Measurements from ENCODE around the gene RNU6-9.
"Not testable (repeated sequence)": the region's sequence is repeated elsewhere in the genome, so short reads cannot be mapped to it uniquely, and the experiment has no call there.

The RNU6-9 gene

DNA sequence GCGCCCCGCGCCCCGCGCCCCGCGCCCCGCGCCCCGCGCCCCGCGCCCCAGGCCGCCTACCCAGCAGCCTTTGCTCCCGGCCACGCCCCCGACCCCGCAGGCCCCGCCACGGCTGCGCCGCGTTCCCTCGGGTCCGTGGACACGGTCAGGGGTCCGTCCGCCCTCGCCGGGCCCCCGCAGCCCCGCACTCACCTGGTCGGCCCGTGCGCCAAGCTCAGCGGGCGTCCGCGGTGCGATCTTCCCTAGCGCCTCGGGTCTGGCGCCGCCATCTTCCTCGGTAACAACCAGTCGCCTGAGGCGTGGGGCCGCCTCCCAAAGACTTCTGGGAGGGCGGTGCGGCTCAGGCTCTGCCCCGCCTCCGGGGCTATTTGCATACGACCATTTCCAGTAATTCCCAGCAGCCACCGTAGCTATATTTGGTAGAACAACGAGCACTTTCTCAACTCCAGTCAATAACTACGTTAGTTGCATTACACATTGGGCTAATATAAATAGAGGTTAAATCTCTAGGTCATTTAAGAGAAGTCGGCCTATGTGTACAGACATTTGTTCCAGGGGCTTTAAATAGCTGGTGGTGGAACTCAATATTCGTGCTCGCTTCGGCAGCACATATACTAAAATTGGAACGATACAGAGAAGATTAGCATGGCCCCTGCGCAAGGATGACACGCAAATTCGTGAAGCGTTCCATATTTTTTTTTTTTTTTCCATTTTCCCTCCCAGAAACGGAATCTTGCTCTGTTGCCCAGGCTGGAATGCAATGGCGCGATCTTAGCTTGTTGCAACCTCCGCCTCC lies at the start of gene RNU6-9, which contains the start of gene MED16:
Gene RNU6-9, plus strand, starts transcription at position 591 of the 796 bp plus-strand sequence.
Gene MED16, minus strand, starts transcription at position 294 of the 796 bp plus-strand sequence. CDS start 2,056 bp downstream, outside the sequence.
- DNase-seq (ENCODE audit: extremely low read depth in 1 of 2, low read depth in 1 of 2): peak; percentile 70 to 81

DNA sequence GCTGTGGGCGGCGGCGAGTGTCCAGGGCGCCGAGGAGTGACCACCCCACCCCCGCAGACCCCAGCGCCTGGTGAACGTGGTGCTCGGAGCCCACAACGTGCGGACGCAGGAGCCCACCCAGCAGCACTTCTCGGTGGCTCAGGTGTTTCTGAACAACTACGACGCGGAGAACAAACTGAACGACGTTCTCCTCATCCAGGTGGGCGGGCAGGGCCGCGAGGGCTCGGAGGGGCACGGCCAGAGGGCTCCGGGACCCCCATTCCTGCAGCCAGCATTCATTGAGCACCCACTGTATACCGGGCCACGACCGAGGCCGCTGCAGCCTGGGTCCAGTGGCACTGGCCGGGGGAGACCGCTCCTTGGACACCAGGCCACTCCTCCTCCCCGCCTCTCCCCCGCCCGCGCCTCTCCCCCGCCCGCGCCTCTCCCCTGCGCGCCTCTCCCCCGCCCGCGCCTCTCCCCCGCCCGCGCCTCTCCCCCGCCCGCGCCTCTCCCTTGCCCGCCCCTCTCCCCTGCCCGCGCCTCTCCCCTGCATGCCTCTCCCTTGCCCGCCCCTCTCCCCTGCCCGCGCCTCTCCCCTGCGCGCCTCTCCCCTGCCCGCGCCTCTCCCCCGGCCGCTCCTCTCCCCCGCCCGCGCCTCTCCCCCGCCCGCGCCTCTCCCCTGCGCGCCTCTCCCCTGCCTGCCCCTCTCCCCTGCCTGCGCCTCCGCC lies 49.3 kb upstream of the RNU6-9 start:
- DNase-seq (ENCODE audit: extremely low read depth in 1 of 2, low read depth in 1 of 2): no peak

DNA sequence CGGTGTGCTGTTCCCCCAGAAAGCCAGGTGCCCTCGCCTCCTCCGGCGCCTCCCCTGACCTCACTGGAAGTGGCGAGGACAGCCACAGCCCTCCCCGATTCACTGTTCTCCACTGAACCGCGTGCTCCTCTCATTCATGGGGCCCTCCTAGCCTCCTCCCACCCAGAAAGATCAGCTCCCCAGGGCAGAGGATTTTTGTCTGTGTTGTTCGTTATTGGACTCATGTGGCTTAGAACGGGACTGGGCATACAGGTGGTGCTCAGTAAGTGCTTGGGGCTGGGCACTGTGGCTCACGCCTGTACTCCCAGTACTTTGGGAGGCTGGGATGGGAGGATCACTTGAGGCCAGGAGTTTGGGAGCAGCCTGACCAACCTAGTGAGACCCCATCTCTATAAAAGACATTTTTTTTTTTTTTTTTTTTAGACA lies 48.7 kb upstream of the RNU6-9 start:
- no peak for DNase-seq (ENCODE audit: extremely low read depth in 1 of 2, low read depth in 1 of 2)

DNA sequence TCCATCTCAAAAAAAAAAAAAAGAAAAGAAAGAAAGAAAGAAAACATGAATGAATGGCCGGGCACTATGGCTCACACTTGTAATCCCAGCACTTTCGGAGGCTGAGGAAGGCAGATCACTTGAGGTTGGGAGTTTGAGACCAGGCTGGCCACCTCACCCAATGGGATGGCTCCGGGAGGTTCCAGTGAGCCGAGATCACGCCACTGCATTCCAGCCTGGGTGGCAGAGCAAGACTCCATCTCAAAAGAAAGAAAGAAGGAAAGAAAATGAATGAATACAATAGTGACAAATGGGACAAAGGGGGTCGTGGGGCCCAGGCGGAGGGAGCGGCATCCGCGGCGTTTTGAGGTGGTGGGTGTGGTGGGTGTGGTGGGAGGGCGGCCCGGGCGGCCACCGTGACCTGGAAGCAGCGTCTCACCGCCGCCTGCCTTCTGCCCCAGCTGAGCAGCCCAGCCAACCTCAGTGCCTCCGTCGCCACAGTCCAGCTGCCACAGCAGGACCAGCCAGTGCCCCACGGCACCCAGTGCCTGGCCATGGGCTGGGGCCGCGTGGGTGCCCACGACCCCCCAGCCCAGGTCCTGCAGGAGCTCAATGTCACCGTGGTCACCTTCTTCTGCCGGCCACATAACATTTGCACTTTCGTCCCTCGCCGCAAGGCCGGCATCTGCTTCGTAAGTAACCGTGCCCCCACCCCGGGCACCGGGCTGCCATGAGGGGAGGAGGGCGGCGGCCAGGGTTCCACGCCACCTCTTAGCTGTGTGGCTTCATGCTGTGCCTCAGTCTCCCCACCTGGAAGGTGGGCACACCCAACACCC lies 47.4 kb upstream of the RNU6-9 start:
- no peak for DNase-seq (ENCODE audit: extremely low read depth in 1 of 2, low read depth in 1 of 2)

DNA sequence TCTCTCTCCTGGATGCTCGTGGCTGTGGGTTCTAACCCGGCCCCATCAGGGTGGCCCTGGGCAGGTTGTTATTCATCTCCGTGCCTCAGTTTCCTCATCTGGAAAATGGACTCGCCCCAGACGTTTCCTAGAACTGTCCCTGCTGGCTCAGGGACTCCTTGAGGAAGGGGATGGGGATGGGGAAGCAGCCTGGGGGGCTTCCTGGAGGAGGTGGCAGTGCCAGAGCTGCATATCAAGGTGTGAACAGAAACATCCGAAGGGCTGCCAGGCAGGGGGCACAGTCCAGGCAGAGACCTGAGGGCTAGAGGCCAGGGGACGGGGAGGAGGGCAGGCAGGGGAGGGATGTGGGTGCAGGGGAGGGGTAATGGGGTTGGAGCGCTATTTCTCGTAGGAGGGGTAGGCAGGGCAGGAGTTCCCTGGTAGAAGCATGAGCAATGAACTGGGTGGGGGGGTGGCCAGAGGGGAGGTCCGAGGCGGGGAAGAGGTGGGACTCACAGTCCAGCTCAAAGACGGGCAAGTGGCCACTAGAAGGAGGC lies 44.8 kb upstream of the RNU6-9 start:
- DNase-seq (ENCODE audit: extremely low read depth in 1 of 2, low read depth in 1 of 2): no peak

DNA sequence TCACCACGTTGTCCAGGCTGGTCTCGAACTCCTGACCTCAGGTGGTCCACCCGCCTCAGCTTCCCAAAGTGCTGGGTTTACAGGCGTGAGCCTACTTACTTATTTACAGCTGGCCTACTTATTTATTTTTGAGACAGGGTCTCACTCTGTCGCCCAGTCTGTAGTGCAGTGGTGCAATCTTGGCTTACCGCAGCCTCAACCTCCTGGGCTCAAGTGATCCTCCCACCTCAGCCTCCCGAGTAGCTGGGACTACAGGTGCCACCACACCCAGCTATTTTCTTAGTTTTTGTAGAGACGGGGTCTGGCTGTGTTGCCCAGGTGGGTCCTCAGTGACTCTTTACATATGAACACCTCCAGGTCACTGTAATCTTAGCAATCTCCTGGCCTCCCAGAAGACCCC lies 44.1 kb upstream of the RNU6-9 start:
- DNase-seq (ENCODE audit: extremely low read depth in 1 of 2, low read depth in 1 of 2): not testable (repeated sequence)

DNA sequence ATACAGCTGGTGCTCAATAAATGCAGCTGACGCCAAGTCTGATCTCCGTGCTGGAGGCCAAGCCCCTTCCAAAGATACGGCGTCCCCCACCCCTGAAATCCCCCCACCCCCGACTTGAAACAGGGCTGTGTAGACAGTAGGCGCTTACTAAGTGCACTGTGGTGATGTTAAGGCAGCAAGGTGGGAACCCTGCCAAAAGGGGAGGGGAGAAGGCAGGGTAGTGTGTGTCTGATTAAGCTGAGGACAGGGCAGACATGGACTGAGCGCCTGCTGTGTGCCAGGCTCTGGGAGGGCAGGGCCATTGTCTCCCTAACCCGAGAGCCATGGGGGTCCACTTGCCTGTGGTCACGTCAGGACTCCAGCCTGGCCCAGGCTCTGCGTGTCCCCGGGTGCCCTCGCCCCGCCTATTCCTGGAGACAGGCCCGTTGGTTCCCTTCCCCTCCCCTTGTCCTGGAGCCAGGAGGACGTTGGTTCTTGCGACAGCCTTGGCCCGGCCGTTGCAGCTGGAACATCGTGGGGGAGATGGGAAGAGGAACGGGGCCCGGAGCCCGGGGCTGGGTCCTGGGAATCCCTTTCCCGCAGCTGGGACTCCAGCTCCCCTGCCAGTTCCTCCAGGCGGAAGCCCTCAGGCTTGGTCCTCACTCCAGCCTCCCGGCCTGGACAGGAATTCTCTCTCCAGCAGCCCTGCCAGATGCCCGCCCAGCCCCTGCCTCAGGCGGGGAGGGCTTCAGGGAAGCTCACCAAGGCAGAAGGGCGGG lies 42.9 kb upstream of the RNU6-9 start:
- no peak for DNase-seq (ENCODE audit: extremely low read depth in 1 of 2, low read depth in 1 of 2)

DNA sequence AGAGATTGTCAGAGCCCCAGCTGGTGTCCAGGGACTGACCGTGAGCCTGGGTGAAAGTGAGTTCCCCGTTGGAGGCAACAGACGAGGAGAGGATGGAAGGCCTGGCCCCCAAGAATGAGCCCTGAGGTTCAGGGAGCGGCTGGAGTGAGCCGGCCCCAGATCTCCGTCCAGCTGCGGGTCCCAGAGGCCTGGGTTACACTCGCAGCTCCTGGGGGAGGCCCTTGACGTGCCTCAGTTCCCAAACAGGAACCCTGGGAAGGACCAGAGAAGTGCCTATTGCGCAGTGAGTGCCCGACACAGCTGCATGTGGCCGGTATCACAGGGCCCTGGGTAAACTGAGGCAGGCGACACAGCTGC lies 42.3 kb upstream of the RNU6-9 start:
- no peak for DNase-seq (ENCODE audit: extremely low read depth in 1 of 2, low read depth in 1 of 2)

DNA sequence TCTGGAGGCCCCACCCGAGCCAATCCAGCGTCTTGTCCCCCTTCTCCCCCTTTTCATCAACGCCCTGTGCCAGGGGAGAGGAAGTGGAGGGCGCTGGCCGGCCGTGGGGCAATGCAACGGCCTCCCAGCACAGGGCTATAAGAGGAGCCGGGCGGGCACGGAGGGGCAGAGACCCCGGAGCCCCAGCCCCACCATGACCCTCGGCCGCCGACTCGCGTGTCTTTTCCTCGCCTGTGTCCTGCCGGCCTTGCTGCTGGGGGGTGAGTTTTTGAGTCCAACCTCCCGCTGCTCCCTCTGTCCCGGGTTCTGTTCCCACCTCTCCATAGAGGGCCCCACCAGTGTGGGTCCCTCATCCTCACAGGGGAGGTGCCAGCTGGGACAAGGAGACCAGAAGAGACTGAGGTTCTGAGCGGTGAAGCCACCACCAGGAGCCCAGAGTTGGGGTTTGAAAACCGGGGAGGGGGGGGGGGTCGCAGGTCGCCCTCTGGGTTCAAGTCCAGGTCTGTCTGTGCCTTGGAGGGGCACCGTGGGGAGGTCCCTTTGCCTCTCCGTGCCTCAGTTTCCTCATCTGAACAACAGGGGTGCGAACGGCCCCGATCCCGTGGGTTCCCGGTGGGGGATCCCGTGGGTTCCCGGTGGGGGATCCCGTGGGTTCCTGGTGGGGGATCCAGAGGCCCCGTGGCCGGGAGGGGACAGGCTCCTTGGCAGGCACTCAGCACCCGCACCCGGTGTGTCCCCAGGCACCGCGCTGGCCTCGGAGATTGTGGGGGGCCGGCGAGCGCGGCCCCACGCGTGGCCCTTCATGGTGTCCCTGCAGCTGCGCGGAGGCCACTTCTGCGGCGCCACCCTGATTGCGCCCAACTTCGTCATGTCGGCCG lies 40.9 kb upstream of the RNU6-9 start, which contains the start of gene ELANE:
Gene ELANE, plus strand, starts transcription at position 168 of the 878 bp plus-strand sequence. Its CDS starts 26 bp downstream, at position 194.
- no peak for DNase-seq (ENCODE audit: extremely low read depth in 1 of 2, low read depth in 1 of 2)

DNA sequence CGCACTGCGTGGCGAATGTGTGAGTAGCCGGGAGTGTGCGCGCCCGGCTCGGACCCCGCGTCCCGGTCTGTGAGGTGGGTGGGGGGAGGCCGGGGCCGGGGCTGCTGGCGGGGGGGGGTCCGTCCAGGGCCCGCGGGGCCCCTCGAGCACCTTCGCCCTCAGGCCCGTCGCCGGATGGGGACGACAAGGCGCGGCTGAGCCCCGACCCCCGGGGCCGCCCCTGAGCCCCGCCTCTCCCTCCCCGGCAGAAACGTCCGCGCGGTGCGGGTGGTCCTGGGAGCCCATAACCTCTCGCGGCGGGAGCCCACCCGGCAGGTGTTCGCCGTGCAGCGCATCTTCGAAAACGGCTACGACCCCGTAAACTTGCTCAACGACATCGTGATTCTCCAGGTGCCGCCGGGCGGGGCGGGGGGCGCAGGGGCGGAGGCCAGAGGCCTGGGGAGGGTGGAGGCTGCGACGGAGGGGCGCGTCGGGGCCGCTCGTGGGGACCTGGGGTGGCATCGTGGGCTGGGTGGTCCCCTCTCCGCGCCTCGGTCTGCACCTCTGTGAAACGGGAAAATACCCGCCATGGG lies 40.2 kb upstream of the RNU6-9 start:
- no peak for DNase-seq (ENCODE audit: extremely low read depth in 1 of 2, low read depth in 1 of 2)

DNA sequence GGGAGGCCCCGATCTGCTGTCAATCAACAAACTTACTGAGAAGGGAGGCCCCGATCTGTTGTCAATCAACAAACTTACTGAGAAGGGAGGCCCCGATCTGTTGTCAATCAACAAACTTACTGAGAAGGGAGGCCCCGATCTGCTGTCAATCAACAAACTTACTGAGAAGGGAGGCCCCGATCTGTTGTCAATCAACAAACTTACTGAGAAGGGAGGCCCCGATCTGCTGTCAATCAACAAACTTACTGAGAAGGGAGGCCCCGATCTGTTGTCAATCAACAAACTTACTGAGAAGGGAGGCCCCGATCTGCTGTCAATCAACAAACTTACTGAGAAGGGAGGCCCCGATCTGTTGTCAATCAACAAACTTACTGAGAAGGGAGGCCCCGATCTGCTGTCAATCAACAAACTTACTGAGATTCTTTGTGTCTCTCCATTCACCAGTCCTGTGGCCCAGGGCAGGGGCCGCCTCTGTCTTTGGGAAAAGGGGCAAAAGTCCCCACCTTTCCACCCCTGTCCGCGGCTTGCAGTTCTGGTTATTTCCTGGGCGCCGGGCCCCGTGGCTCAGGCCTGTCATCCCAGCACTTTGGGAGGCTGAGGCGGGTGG lies 39.6 kb upstream of the RNU6-9 start:
- DNase-seq (ENCODE audit: extremely low read depth in 1 of 2, low read depth in 1 of 2): not testable (repeated sequence)

DNA sequence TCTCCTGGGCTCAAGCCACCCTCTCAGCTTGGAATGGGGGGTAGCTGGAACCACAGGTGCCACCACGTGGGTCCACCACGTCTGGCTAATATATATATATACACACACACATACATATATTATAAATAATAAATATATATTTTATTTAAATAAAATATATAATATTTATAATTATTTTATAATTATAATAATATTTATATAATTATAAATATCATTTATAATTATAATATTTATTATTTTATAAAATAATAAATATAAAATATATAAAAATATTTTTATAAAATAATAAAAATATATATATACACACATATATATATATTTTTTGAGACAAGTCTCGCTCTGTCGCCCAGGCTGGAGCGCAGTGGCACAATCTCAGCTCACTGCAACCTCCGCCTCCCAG lies 38.7 kb upstream of the RNU6-9 start:
- no peak for DNase-seq (ENCODE audit: extremely low read depth in 1 of 2, low read depth in 1 of 2)

DNA sequence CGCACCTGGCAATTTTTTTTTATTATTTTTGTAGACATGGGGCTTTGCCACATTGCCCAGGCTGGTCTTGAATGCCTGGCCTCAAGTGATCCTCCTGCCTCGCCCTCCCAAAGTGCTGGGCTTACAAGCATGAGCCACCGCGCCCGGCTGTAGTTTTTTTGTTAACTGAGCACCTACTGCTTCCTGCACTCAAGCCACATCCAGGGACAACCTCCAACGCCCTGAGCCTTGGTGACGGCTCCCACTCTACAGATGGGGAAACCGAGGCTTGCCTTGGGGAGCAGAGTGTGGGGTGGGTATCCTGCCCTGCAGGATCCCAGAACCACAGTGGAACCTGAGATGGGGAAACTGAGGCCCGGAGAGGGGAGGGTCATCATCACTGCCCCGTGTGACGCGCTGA lies 38.1 kb upstream of the RNU6-9 start:
- DNase-seq (ENCODE audit: extremely low read depth in 1 of 2, low read depth in 1 of 2): no peak

DNA sequence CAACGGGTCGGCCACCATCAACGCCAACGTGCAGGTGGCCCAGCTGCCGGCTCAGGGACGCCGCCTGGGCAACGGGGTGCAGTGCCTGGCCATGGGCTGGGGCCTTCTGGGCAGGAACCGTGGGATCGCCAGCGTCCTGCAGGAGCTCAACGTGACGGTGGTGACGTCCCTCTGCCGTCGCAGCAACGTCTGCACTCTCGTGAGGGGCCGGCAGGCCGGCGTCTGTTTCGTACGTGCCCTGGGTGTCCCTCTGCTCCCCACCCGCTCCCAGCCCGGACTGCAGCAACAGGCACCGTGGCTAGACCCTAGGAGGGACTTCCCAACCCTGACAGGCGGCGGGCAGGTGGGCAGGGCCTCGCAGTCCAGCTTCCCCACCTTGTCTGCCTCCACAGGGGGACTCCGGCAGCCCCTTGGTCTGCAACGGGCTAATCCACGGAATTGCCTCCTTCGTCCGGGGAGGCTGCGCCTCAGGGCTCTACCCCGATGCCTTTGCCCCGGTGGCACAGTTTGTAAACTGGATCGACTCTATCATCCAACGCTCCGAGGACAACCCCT lies 37.6 kb upstream of the RNU6-9 start:
- no peak for DNase-seq (ENCODE audit: extremely low read depth in 1 of 2, low read depth in 1 of 2)

DNA sequence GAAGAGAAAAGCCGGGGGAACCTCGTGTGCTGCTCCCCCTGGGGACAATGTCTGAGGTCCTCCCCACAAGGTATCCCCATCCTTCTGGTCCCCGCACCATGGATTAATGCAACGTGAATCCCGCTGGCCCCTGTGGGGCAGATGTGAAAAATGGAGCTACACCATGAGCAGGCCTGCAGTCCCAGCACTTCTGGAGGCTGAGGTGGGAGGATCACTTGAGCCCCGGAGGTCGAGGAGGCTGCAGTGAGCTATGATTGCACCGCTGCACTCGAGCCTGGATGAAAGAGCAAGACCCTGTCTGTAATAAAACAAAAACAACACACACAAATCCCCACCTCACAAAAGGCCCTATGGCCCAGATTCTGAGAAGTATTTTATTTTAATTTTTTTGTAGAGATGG lies 35.0 kb upstream of the RNU6-9 start:
- no peak for DNase-seq (ENCODE audit: extremely low read depth in 1 of 2, low read depth in 1 of 2)

DNA sequence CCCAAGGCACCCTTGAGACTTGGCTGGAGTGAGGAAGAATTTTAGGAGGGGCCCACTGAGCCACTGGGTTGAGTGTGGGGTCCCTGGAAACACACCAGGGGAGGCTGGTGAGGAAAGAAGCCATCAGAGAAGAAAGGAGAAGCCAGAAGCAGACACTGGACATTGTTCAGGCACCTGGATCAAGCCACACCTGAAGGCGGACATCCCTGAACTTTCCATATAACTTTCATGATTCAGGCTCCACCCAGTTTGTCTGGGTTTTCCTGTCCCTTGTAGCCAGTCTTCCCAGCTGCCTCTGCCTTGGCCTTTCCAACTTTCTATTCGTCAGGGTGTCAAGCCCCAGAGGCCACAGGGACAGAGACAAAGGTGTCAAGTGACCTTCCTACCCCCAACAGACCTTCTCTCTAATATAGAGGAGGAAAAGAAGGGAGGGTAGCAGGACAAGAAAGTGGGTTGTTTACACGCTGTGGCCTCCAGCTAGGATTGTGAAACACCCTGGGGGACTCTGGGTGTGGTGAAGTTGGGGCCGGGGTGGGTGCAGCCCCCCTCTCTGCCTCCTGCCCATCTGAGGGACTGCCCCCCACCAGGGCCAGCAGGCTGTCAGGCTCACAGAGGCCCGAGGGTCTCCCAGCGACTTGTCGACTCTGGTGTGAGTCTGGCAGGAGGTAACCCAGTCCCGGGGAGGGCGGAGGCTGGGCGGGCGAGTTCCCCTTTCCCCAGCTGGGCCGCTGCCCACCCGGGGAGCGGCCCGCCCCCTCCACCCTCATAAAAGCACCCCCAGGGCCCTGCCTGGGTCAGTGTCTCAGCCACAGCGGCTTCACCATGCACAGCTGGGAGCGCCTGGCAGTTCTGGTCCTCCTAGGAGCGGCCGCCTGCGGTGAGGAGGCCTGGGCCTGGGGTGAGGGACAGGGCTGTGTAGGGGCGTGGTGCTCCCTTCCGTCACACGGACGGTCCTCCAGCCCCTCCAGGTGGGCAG lies 34.1 kb upstream of the RNU6-9 start, which contains the start of gene CFD:
Gene CFD, plus strand, starts transcription at position 797 of the 976 bp plus-strand sequence. Its CDS starts 26 bp downstream, at position 823.
- no peak for DNase-seq (ENCODE audit: extremely low read depth in 1 of 2, low read depth in 1 of 2)

Data from stimulated activated CD8-positive, alpha-beta memory T cell treated with anti-CD3 and anti-CD28 coated beads, Interleukin-7, amount 100 ng/mL, for 48 hours (primary cell).